GM12878 (cell line): ENCODE measurements around the gene AMY2B. TPM values are rescaled to one million over a fixed set of nuclear protein-coding genes. Genes with fewer than 3 reads are reported as not detected.

Experiments used
- ATAC-seq: fragments of 200-7000 bp; cut with Tn5 transposase; 3 replicates; pipeline ENCODE4 v1.9.1; 2020; ENCODE audit warnings: mild to moderate bottlenecking, moderate library complexity
- BruUV-seq: library from RNA; stranded (reverse); fragments of 400-500 nt; replicated peaks from 2 replicates; lab custom pipeline; 2021; lab: Mats Ljungman, UMichigan
- CTCF ChIA-PET: fragments of 300-600 bp; sonication (Branson Sonifier 250); formaldehyde crosslinking; extraction: SDS; loops from one replicate; lab custom pipeline; 2021; ENCODE audit warnings: inconsistent platforms; lab: Yijun Ruan, JAX
- POLR2A ChIA-PET: fragments of 350-600 bp; formaldehyde crosslinking; extraction: SDS; loops from one replicate; lab custom pipeline; 2021; ENCODE audit warnings: inconsistent platforms; lab: Charles Lee
- RAD21 ChIA-PET: fragments of 300-600 bp; sonication (Branson Sonifier 250); formaldehyde crosslinking; loops from one replicate; lab custom pipeline; 2023; ENCODE audit warnings: antibody characterized with exemption; ENCODE audit not compliant: unreplicated experiment; lab: Charles Lee
- SMC1A ChIA-PET: fragments of 300-600 bp; sonication (Branson Sonifier 250); formaldehyde crosslinking; loops from one replicate; lab custom pipeline; 2023; ENCODE audit not compliant: unreplicated experiment, uncharacterized antibody; lab: Charles Lee
- DNase-seq: peaks from one replicate; pipeline ENCODE4 v3.0.0-alpha.2; 2011; ENCODE audit warnings: low read depth, low spot score
- FAIRE-seq: peaks from 3 replicates; lab custom pipeline; 2011; peaks lifted over from hg19 to GRCh38; lab: Jason Lieb, UNC
- H2AFZ ChIP-seq: 2 replicates; pipeline ENCODE4 v1.6.0; 2011; ENCODE audit warnings: low read depth, low read length, control low read depth; ENCODE audit not compliant: control insufficient read depth
- H3K27ac ChIP-seq: 2 replicates; pipeline ENCODE4 v1.5.1; 2011; ENCODE audit warnings: control low read depth; ENCODE audit not compliant: control insufficient read depth, insufficient read depth
- H3K27me3 ChIP-seq, 2 experiments: replicated peaks in 1 of 2; 2 replicates each; pipeline versions ENCODE4 v1.6.0 to v1.6.1; 2011; ENCODE audit warnings: low read length in 1 of 2; ENCODE audit not compliant: control insufficient read depth in 2 of 2, insufficient read depth in 2 of 2
- H3K36me3 ChIP-seq, 2 experiments: 2 replicates each; pipeline ENCODE4 v1.5.1; 2011; ENCODE audit warnings: low read length in 1 of 2; ENCODE audit not compliant: control insufficient read depth in 2 of 2, insufficient read depth in 2 of 2
- H3K4me1 ChIP-seq: 2 replicates; pipeline ENCODE4 v1.6.1; 2011; ENCODE audit warnings: mild to moderate bottlenecking, low read length, moderate library complexity, mixed read lengths; ENCODE audit not compliant: control insufficient read depth, insufficient read depth
- H3K4me2 ChIP-seq: 2 replicates; pipeline ENCODE4 v1.6.0; 2011; ENCODE audit warnings: control low read depth; ENCODE audit not compliant: control insufficient read depth, insufficient read depth
- H3K4me3 ChIP-seq: fragments of 200-600 bp; sonication (generic); 2 replicates; pipeline ENCODE4 v1.5.1; 2016
- H3K79me2 ChIP-seq: 2 replicates; pipeline ENCODE4 v1.6.0; 2011; ENCODE audit warnings: low read length; ENCODE audit not compliant: control insufficient read depth, insufficient read depth
- H3K9ac ChIP-seq: 2 replicates; pipeline ENCODE4 v1.8.0; 2011; ENCODE audit warnings: low read length, control low read depth, mixed read lengths; ENCODE audit not compliant: control insufficient read depth, insufficient read depth
- H3K9me3 ChIP-seq: replicated peaks from 3 replicates; pipeline ENCODE4 v1.5.1; 2011; ENCODE audit warnings: mild to moderate bottlenecking, low read length; ENCODE audit not compliant: control insufficient read depth, insufficient read depth
- H4K20me1 ChIP-seq: 2 replicates; pipeline ENCODE4 v1.6.0; 2011; ENCODE audit not compliant: control insufficient read depth, insufficient read depth
- CREB1 ChIP-seq: IDR thresholded peaks from 2 replicates; pipeline ENCODE4 v1.6.1; 2012; ENCODE audit warnings: low read depth, mild to moderate bottlenecking, inconsistent platforms
- HCFC1 ChIP-seq: fragments of 150-350 bp; IDR thresholded peaks from 2 replicates; pipeline ENCODE4 v1.6.1; 2014; ENCODE audit warnings: low read length
- IKZF2 ChIP-seq, 2 experiments: fragments of 450-650 bp; IDR thresholded peaks; 2 replicates each; pipeline ENCODE4 v1.6.1; 2017; ENCODE audit warnings: mild to moderate bottlenecking in 2 of 2, moderate library complexity in 2 of 2
- IRF5 ChIP-seq: fragments of 450-650 bp; IDR thresholded peaks from 2 replicates; pipeline ENCODE4 v1.6.1; 2017; ENCODE audit warnings: borderline replicate concordance
- NFXL1 ChIP-seq: fragments of 450-650 bp; IDR thresholded peaks from 2 replicates; pipeline ENCODE4 v1.6.1; 2017; ENCODE audit warnings: antibody characterized with exemption, mild to moderate bottlenecking, borderline replicate concordance
- NR2C1 ChIP-seq: fragments of 450-650 bp; IDR thresholded peaks from 2 replicates; pipeline ENCODE4 v1.6.1; 2017; ENCODE audit warnings: antibody characterized with exemption, mild to moderate bottlenecking, moderate library complexity
- POLR2AphosphoS5 ChIP-seq: IDR thresholded peaks from 2 replicates; pipeline ENCODE4 v1.6.1; 2011; ENCODE audit warnings: mild to moderate bottlenecking, low read length, inconsistent platforms
- RELA ChIP-seq: fragments of 450-650 bp; IDR thresholded peaks from 2 replicates; pipeline ENCODE4 v1.8.0; 2014; ENCODE audit warnings: borderline replicate concordance; ENCODE audit not compliant: partially characterized antibody
- RFX5 ChIP-seq: IDR thresholded peaks from 2 replicates; pipeline ENCODE4 v1.6.1; 2011; ENCODE audit warnings: low read depth, low read length, improper control_type of control experiment
- TARDBP ChIP-seq: IDR thresholded peaks from 2 replicates; pipeline ENCODE4 v1.6.1; 2016; ENCODE audit warnings: borderline replicate concordance
- TCF7 ChIP-seq: IDR thresholded peaks from 2 replicates; pipeline ENCODE4 v1.6.1; 2014; ENCODE audit warnings: antibody characterized with exemption, borderline replicate concordance
- ZNF217 ChIP-seq: fragments of 450-650 bp; IDR thresholded peaks from 2 replicates; pipeline ENCODE4 v1.6.1; 2017; ENCODE audit warnings: antibody characterized with exemption, mild to moderate bottlenecking
- ZNF384 ChIP-seq: IDR thresholded peaks from 2 replicates; pipeline ENCODE4 v1.6.1; 2012; ENCODE audit warnings: low read depth, mild to moderate bottlenecking, low read length, improper control_type of control experiment, borderline replicate concordance
- WGBS: methylation state at CpG from one replicate; pipeline ENCODE4 v1.1.6; 2016; ENCODE audit warnings: low lambda C conversion rate; ENCODE audit not compliant: insufficient replicate concordance, insufficient coverage; ENCODE audit errors: missing lambda C conversion rate; 5-methylcytosine and 5-hydroxymethylcytosine counted together
- in situ Hi-C: fragments of 300-500 bp; cut with MboI; formaldehyde crosslinking; loops from 9 replicates; pipeline ENCODE4 v1.14.3; 2018; ENCODE audit warnings: mixed read lengths
- intact Hi-C: fragments of 100-400 bp; cut with micrococcal nuclease; formaldehyde crosslinking; loops from one replicate; pipeline ENCODE4 v1.14.2; 2022; ENCODE audit not compliant: unreplicated experiment
- polyA plus RNA-seq, 11 experiments: library from polyadenylated mRNA; depleted of rRNA in 4 of 11; unstranded in 6 of 11; stranded (reverse) in 5 of 11; fragments of >200 nt; fragmentation: Nextera tagmentation in 4 of 11; fragmentation: Illumina TruSeq in 1 of 11; extraction: Ambion mirVana in 4 of 11; extraction: Trizol in 1 of 11; gene quantifications; 1 replicate in 1 of 11; 2 replicates in 10 of 11; pipeline versions ENCODE4 v1.2.1 to v1.2.3, GENCODE V29; 2011 to 2016; ENCODE audit warnings: inconsistent platforms in 2 of 11, missing spikeins in 2 of 11, low read depth in 1 of 11
- total RNA-seq, 4 experiments: library from RNA; depleted of rRNA in 3 of 4; stranded (reverse); fragments of >200 nt in 3 of 4; fragmentation: Illumina TruSeq in 1 of 4; extraction: Trizol in 1 of 4; gene quantifications; 2 replicates each; pipeline versions ENCODE4 v1.2.1 to v1.2.3, GENCODE V29; 2013 to 2021
- TF ChIP-seq, protein P1 (sequence below): IDR thresholded peaks from 2 replicates; pipeline ENCODE4 v1.6.1; 2012; ENCODE audit warnings: low read depth, low read length, improper control_type of control experiment
- TF ChIP-seq, protein P2 (sequence below): fragments of 450-650 bp; IDR thresholded peaks from 2 replicates; pipeline ENCODE4 v1.6.1; 2014; ENCODE audit warnings: mild to moderate bottlenecking
- TF ChIP-seq, protein P3 (sequence below): fragments of 450-650 bp; IDR thresholded peaks from 2 replicates; pipeline ENCODE4 v1.6.1; 2017; ENCODE audit warnings: antibody characterized with exemption, mild to moderate bottlenecking, moderate library complexity

AMY2B gene
- total and polyA plus RNA-seq, 10 of the 15 experiments (the other 5 are each of a cell fraction or from before 2014, with no cell fraction given) = 2.1 to 9.9 (median 4.8) TPM

- TF ChIP-seq RELA (no peak), ZNF217 (no peak), NFXL1 (no peak), POLR2AphosphoS5 (no peak), IRF5 (no peak), RFX5 (no peak), TARDBP (no peak), HCFC1 (no peak)
- TF ChIP-seq, protein P1, sequence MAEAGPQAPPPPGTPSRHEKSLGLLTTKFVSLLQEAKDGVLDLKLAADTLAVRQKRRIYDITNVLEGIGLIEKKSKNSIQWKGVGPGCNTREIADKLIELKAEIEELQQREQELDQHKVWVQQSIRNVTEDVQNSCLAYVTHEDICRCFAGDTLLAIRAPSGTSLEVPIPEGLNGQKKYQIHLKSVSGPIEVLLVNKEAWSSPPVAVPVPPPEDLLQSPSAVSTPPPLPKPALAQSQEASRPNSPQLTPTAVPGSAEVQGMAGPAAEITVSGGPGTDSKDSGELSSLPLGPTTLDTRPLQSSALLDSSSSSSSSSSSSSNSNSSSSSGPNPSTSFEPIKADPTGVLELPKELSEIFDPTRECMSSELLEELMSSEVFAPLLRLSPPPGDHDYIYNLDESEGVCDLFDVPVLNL = no peak
- TF ChIP-seq, protein P2, sequence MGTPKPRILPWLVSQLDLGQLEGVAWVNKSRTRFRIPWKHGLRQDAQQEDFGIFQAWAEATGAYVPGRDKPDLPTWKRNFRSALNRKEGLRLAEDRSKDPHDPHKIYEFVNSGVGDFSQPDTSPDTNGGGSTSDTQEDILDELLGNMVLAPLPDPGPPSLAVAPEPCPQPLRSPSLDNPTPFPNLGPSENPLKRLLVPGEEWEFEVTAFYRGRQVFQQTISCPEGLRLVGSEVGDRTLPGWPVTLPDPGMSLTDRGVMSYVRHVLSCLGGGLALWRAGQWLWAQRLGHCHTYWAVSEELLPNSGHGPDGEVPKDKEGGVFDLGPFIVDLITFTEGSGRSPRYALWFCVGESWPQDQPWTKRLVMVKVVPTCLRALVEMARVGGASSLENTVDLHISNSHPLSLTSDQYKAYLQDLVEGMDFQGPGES = no peak
- TF ChIP-seq, all 136 proteins: peak for 0
These were observed 33.2 kb upstream of the AMY2B start (continued) for GRCh38 chr1:103538226-103538625.

- intact Hi-C loops (no loop called here), in situ Hi-C loops (no loop called here)
- Histone ChIP-seq H3K27me3 (no peaks in the 10 kb centered on the region), H3K36me3 (peaks cover 2 to 36% of the 10 kb centered on the region in 2 experiments), H3K9me3 (no peaks in the 10 kb centered on the region), H3K4me3 (no peak overlapping the region), H3K4me2 (no peak overlapping the region), H3K79me2 (no peaks in the 10 kb centered on the region), H3K9ac (no peak overlapping the region), H3K4me1 (no peaks in the 10 kb centered on the region), H4K20me1 (no peaks in the 10 kb centered on the region), H2AFZ (no peak overlapping the region), H3K27ac (no peak overlapping the region)
- RAD21 ChIA-PET = no interaction called here
- WGBS = 94% methylated on average over 3 of the region's 3 CpGs
- SMC1A ChIA-PET = interaction anchor here (1.4 to 2.4 kb wide), 2 partner anchors 14 to 15 kb away, joined by 4 to 6 read pairs; partner anchors contain the start of gene RNPC3
- POLR2A ChIA-PET = interaction anchor here (1.1 kb wide), 1 partner anchor 15 kb away, joined by 4 read pairs; the partner anchor contains the start of gene RNPC3
- ATAC-seq (no peak), FAIRE-seq (no peak), DNase-seq (no peak)
- BruUV-seq = no TSS peak
- CTCF ChIA-PET = no interaction called here
- TF ChIP-seq, protein P3, sequence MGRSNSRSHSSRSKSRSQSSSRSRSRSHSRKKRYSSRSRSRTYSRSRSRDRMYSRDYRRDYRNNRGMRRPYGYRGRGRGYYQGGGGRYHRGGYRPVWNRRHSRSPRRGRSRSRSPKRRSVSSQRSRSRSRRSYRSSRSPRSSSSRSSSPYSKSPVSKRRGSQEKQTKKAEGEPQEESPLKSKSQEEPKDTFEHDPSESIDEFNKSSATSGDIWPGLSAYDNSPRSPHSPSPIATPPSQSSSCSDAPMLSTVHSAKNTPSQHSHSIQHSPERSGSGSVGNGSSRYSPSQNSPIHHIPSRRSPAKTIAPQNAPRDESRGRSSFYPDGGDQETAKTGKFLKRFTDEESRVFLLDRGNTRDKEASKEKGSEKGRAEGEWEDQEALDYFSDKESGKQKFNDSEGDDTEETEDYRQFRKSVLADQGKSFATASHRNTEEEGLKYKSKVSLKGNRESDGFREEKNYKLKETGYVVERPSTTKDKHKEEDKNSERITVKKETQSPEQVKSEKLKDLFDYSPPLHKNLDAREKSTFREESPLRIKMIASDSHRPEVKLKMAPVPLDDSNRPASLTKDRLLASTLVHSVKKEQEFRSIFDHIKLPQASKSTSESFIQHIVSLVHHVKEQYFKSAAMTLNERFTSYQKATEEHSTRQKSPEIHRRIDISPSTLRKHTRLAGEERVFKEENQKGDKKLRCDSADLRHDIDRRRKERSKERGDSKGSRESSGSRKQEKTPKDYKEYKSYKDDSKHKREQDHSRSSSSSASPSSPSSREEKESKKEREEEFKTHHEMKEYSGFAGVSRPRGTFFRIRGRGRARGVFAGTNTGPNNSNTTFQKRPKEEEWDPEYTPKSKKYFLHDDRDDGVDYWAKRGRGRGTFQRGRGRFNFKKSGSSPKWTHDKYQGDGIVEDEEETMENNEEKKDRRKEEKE = no peak
- TF ChIP-seq NR2C1 (no peak), ZNF384 (no peak), CREB1 (no peak), IKZF2 (IDR thresholded peaks at IDR 0.05) (no peak), TCF7 (no peak)
These were observed 30.0 kb upstream of the AMY2B start for GRCh38 chr1:103541431-103541830.
